HG02588 (cell line): Measurements from ENCODE around the gene PARD3.

Experiments
- ATAC-seq: cut with Tn5 transposase; IDR thresholded peaks from one replicate; pipeline ENCODE4 v1.9.1; 2021; ENCODE audit warnings: mild to moderate bottlenecking, moderate library complexity; ENCODE audit not compliant: unreplicated experiment

PARD3 gene

GRCh38 chr10:34520510-34520909, 294.6 kb downstream of the PARD3 start:
- ATAC-seq: no peak

- no peak for ATAC-seq
These were observed 295.0 kb downstream of the PARD3 start for GRCh38 chr10:34520084-34520483.

GRCh38 chr10:34514290-34514689, 300.8 kb downstream of the PARD3 start:
- no peak for ATAC-seq

- ATAC-seq: no peak
These were observed 301.5 kb downstream of the PARD3 start for GRCh38 chr10:34513636-34514035.

- ATAC-seq: no peak
These were observed 307.9 kb downstream of the PARD3 start for GRCh38 chr10:34507217-34507616.

GRCh38 chr10:34506786-34507185, 308.3 kb downstream of the PARD3 start:
- no peak for ATAC-seq

- ATAC-seq: no peak
These were observed 309.8 kb downstream of the PARD3 start for GRCh38 chr10:34505338-34505737.

GRCh38 chr10:34504534-34504933, 310.6 kb downstream of the PARD3 start:
- ATAC-seq: no peak

GRCh38 chr10:34503704-34504103, 311.4 kb downstream of the PARD3 start:
- no peak for ATAC-seq

GRCh38 chr10:34499612-34500279, 315.4 kb downstream of the PARD3 start:
- ATAC-seq: no peak

- no peak for ATAC-seq
These were observed 316.3 kb downstream of the PARD3 start for GRCh38 chr10:34498821-34499220.

GRCh38 chr10:34495938-34496337, 319.2 kb downstream of the PARD3 start:
- no peak for ATAC-seq

GRCh38 chr10:34494012-34494411, 321.1 kb downstream of the PARD3 start:
- no peak for ATAC-seq

GRCh38 chr10:34492081-34492480, 323.0 kb downstream of the PARD3 start:
- ATAC-seq: no peak

GRCh38 chr10:34491678-34492077, 323.4 kb downstream of the PARD3 start:
- no peak for ATAC-seq

- ATAC-seq: no peak
These were observed 324.9 kb downstream of the PARD3 start for GRCh38 chr10:34489973-34490745.

GRCh38 chr10:34489411-34489810, 325.7 kb downstream of the PARD3 start:
- ATAC-seq: no peak

- no peak for ATAC-seq
These were observed 326.5 kb downstream of the PARD3 start for GRCh38 chr10:34488476-34489130.

- no peak for ATAC-seq
These were observed 329.1 kb downstream of the PARD3 start for GRCh38 chr10:34486008-34486407.

- ATAC-seq: no peak
These were observed 330.9 kb downstream of the PARD3 start for GRCh38 chr10:34484164-34484563.

GRCh38 chr10:34480345-34480744, 334.8 kb downstream of the PARD3 start:
- ATAC-seq: no peak
